Progenitor cell of endocrine pancreas (in vitro differentiated cells): ENCODE results near the gene XPA. TPM values are rescaled to one million over a fixed set of nuclear protein-coding genes. Genes with fewer than 3 reads are reported as not detected.

Source experiments
- DNase-seq: peaks from one replicate; pipeline ENCODE4 v3.0.0; 2021; ENCODE audit warnings: low spot score; ENCODE audit not compliant: unreplicated experiment
- H3K27ac Mint-ChIP-seq: 2 replicates; pipeline ENCODE4 v1.8.0; 2021; ENCODE audit warnings: mild to moderate bottlenecking, moderate library complexity, mixed read lengths
- H3K27me3 Mint-ChIP-seq: 2 replicates; pipeline ENCODE4 v1.8.0; 2021; ENCODE audit warnings: mixed read lengths
- H3K36me3 Mint-ChIP-seq: 2 replicates; pipeline ENCODE4 v1.8.0; 2022; ENCODE audit warnings: mixed read lengths; ENCODE audit not compliant: insufficient read depth
- H3K4me1 Mint-ChIP-seq: 2 replicates; pipeline ENCODE4 v1.8.0; 2021; ENCODE audit warnings: low read depth, mixed read lengths
- H3K4me3 Mint-ChIP-seq: 2 replicates; pipeline ENCODE4 v1.8.0; 2021; ENCODE audit warnings: low read depth, mild to moderate bottlenecking, moderate library complexity, mixed read lengths
- H3K9me3 Mint-ChIP-seq: 2 replicates; pipeline ENCODE4 v1.8.0; 2021; ENCODE audit warnings: low read depth, mixed read lengths
- total RNA-seq: library from RNA; stranded (reverse); gene quantifications from 2 replicates; pipeline ENCODE4 v1.2.1, GENCODE V29; 2021
- TF ChIP-seq, protein P1 (sequence below): fragments of 200-600 bp; sonication (generic); IDR thresholded peaks from one replicate; pipeline ENCODE4 v1.5.0; 2021; ENCODE audit warnings: antibody characterized with exemption, mild to moderate bottlenecking; ENCODE audit not compliant: unreplicated experiment

XPA gene
- total RNA-seq, 1 donor from 2014 or later, result 16.4 TPM

DNA sequence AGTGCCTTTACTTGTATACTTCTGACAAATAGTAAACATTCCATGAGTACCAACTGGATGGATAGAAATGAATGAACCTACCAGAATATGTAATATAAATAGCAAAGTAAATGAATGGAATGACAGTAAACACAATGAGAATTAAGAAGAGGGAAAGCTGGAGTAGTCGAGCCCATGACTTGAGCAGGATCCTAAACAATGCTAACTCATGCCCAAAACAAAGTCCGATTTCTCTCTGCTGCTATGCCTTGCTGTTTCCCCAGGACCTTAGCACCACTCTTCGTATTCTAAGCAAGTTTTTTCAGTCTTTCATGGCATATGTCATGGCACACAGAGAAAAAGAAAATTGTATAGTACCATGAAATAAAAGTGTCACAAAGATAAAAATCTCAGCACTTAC is 1.8 kb downstream of the XPA start:
- H3K36me3 Mint-ChIP-seq, result peaks cover 3% of the 10 kb centered on the region
- DNase-seq, result no peak
- peak overlapping the region; percentile 85 for H3K4me3 Mint-ChIP-seq
- H3K9me3 Mint-ChIP-seq, result no peaks in the 10 kb centered on the region
- peaks cover 32% of the 10 kb centered on the region for H3K4me1 Mint-ChIP-seq
- no peak overlapping the region for H3K27ac Mint-ChIP-seq
- TF ChIP-seq, protein P1, sequence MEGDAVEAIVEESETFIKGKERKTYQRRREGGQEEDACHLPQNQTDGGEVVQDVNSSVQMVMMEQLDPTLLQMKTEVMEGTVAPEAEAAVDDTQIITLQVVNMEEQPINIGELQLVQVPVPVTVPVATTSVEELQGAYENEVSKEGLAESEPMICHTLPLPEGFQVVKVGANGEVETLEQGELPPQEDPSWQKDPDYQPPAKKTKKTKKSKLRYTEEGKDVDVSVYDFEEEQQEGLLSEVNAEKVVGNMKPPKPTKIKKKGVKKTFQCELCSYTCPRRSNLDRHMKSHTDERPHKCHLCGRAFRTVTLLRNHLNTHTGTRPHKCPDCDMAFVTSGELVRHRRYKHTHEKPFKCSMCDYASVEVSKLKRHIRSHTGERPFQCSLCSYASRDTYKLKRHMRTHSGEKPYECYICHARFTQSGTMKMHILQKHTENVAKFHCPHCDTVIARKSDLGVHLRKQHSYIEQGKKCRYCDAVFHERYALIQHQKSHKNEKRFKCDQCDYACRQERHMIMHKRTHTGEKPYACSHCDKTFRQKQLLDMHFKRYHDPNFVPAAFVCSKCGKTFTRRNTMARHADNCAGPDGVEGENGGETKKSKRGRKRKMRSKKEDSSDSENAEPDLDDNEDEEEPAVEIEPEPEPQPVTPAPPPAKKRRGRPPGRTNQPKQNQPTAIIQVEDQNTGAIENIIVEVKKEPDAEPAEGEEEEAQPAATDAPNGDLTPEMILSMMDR, result no peak
- no peaks in the 10 kb centered on the region for H3K27me3 Mint-ChIP-seq

DNA sequence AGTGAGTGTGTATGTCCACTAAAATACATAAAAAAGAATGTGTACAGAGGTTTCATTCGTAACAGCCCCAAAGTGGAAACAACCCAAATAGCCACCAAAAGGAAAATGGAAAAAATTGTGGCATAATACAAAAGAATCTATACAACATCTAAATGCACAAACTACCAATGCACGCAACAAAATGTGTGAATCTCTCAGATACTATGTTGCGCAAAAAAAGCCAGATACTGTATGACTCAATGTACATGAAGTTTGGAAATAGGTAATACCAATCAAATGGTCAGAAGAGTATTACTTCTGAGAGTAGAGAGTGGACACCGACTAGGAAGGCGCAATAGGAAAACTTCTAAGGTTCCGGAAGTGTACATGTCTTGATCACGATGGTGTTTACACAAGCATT is 2.4 kb downstream of the XPA start:
- no peak for DNase-seq
- Mint-ChIP-seq H3K27ac (no peak overlapping the region), H3K4me3 (no peak overlapping the region), H3K9me3 (no peaks in the 10 kb centered on the region), H3K27me3 (no peaks in the 10 kb centered on the region), H3K36me3 (peaks cover 4% of the 10 kb centered on the region), H3K4me1 (peaks cover 32% of the 10 kb centered on the region)
- TF ChIP-seq, protein P1, result no peak

DNA sequence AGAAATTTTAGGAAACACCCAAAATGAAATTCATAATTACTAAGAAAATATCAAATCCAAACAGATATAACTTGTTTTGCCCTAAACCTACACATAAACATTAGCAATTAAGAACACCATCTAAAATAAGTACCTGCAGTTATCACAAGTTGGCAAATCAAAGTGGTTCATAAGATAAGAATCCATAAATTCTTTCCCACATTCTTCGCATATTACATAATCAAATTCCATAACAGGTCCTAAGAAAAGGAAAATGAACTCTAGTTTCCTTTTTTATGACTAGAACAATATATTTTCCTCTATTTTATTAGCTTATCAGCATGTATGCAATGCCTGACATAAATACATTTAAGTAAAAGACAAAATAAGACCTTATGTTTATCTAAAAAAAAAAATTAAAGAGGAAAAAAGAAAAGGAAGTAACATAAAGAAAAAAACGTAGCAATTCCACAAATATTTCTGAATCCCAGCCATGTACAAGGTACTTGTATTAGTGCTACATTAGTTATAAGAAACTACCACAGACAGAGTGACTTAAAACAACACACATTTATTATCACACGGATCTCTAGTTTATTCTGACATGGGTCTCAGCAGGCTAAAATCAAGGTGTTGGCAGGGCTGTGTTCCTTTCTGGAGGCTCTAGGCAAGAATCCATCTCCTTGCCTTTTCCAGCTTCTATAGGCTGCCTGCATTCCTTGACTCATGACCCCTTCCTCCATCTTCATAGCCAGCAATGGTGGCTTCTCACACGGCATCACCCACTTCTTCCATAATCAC is 7.5 kb downstream of the XPA start:
- Mint-ChIP-seq H3K36me3 (peaks cover 22% of the 10 kb centered on the region), H3K9me3 (no peaks in the 10 kb centered on the region), H3K4me1 (peaks cover 23% of the 10 kb centered on the region), H3K4me3 (no peak overlapping the region), H3K27ac (no peak overlapping the region), H3K27me3 (no peaks in the 10 kb centered on the region)
- no peak for DNase-seq
- TF ChIP-seq, protein P1, result no peak

DNA sequence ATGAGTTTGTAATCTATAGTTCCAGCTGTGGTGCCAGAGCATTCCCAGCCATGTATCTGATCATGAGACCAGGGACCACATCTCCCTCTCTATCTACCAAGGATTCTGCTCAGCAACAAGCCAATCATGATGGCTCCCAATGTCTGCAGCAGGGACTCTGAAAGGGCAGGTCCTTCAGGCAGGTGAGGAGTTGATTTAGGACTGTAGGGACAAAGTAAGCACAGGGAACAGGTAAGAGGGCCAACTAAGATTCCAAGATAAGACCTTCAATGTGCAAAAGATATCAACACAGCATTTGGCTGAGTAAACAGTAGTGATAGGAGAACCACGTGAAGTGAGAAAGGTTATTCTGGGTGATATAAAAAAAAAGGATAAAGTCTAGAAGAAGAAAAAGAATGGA is 8.5 kb downstream of the XPA start:
- Mint-ChIP-seq H3K27ac (peak overlapping the region; percentile 73), H3K4me1 (peaks cover 16% of the 10 kb centered on the region), H3K27me3 (no peaks in the 10 kb centered on the region)

DNA sequence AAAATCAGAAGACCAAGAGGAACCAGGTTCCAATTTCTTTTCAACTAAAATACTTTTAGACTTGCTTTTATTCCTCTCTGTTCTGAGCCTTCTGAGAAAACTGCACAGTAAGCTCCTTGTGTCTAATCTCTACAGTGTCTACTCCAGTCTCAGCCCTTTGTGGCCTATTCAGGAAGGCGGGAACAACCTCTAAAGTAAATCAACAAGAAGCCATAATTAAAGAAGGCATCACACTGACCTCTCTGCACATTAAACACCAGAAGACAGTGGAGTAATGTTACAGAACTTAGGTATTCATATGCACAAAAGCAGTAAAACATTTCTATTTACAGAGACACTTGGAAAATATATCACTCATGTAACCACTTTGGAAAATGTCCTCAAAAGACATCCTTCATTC is 14.9 kb downstream of the XPA start:
- no peak for DNase-seq

More for the DNA sequence above, 8.5 kb downstream of the XPA start:
- DNase-seq, result no peak
- peaks cover 29% of the 10 kb centered on the region for H3K36me3 Mint-ChIP-seq
- H3K4me3 Mint-ChIP-seq, result no peak overlapping the region
- TF ChIP-seq, protein P1, result no peak
- H3K9me3 Mint-ChIP-seq, result no peaks in the 10 kb centered on the region

More for the DNA sequence above, 14.9 kb downstream of the XPA start:
- H3K9me3 Mint-ChIP-seq, result no peaks in the 10 kb centered on the region
- H3K4me3 Mint-ChIP-seq, result no peak overlapping the region
- TF ChIP-seq, protein P1, result no peak
- no peak overlapping the region for H3K27ac Mint-ChIP-seq
- H3K36me3 Mint-ChIP-seq, result peaks cover 14% of the 10 kb centered on the region
- H3K4me1 Mint-ChIP-seq, result no peaks in the 10 kb centered on the region
- no peaks in the 10 kb centered on the region for H3K27me3 Mint-ChIP-seq
